A549 (cell line): ENCODE data around the gene ZNF317. TPM values are rescaled to one million over a fixed set of nuclear protein-coding genes. Genes with fewer than 3 reads are reported as not detected.

ENCODE experiments used
- ATAC-seq, 2 experiments: fragments of 200-7000 bp in 1 of 2; fragments of >200 bp in 1 of 2; cut with Nextera tagmentation in 1 of 2; cut with Tn5 transposase in 1 of 2; 3 replicates each; pipeline versions ENCODE4 v1.8.0 to v1.9.1; 2018 to 2020; ENCODE audit warnings: mild to moderate bottlenecking in 1 of 2, moderate library complexity in 1 of 2
- CTCF ChIA-PET: fragments of 300-600 bp; sonication (Branson Sonifier 250); formaldehyde crosslinking; extraction: SDS; loops from one replicate; lab custom pipeline; 2021; ENCODE audit warnings: antibody characterized with exemption, inconsistent platforms; lab: Yijun Ruan, JAX
- POLR2A ChIA-PET: fragments of 350-600 bp; formaldehyde crosslinking; extraction: SDS; loops from one replicate; lab custom pipeline; 2021; ENCODE audit warnings: antibody characterized with exemption, inconsistent platforms; lab: Yijun Ruan, JAX
- DNase-seq, 2 experiments: peaks; one replicate each; pipeline versions ENCODE4 v3.0.0 to v3.0.0-alpha.2; 2011 to 2016; ENCODE audit warnings: low read depth in 1 of 2, low spot score in 1 of 2
- FAIRE-seq: peaks from 2 replicates; lab custom pipeline; 2011; peaks lifted over from hg19 to GRCh38; lab: Jason Lieb, UNC
- H3K27ac ChIP-seq, 2 experiments: fragments of >200 bp; sonication (Bioruptor Twin); formaldehyde crosslinking; 3 replicates each; pipeline ENCODE4 v1.5.1; 2016 to 2017
- H3K4me1 ChIP-seq: fragments of >200 bp; sonication (Bioruptor Twin); formaldehyde crosslinking; 3 replicates; pipeline ENCODE4 v1.6.1; 2016
- H3K4me2 ChIP-seq: fragments of >200 bp; sonication (Bioruptor Twin); formaldehyde crosslinking; 3 replicates; pipeline ENCODE4 v1.6.1; 2016
- H3K4me3 ChIP-seq: fragments of >200 bp; sonication (Bioruptor Twin); formaldehyde crosslinking; 3 replicates; pipeline ENCODE4 v1.5.1; 2016
- H3K9me3 ChIP-seq: fragments of >200 bp; sonication (Bioruptor Twin); formaldehyde crosslinking; 3 replicates; pipeline ENCODE4 v1.6.1; 2016
- BHLHE40 ChIP-seq: IDR thresholded peaks from 2 replicates; pipeline ENCODE4 v1.6.1; 2012; ENCODE audit warnings: low read depth, low read length, inconsistent platforms
- CBX2 ChIP-seq: fragments of 200-600 bp; sonication (generic); IDR thresholded peaks from 2 replicates; pipeline ENCODE4 v1.6.1; 2016; ENCODE audit warnings: low read depth, mild to moderate bottlenecking, borderline replicate concordance
- CBX8 ChIP-seq: fragments of 200-600 bp; sonication (generic); IDR thresholded peaks from 2 replicates; pipeline ENCODE4 v1.6.1; 2016
- CEBPB ChIP-seq, 2 experiments: fragments of >200 bp in 1 of 2; sonication (Bioruptor Twin) in 1 of 2; formaldehyde crosslinking in 1 of 2; IDR thresholded peaks; 2 replicates each; pipeline ENCODE4 v1.6.1; 2012 to 2016
- CHD4 ChIP-seq: fragments of 200-600 bp; sonication (generic); IDR thresholded peaks from 2 replicates; pipeline ENCODE4 v1.6.1; 2016; ENCODE audit warnings: antibody characterized with exemption, mild to moderate bottlenecking, borderline replicate concordance
- FOSB ChIP-seq: fragments of 250-450 bp; sonication (Bioruptor Pico); IDR thresholded peaks from 2 replicates; pipeline ENCODE4 v1.5.0; 2020; ENCODE audit warnings: mild to moderate bottlenecking, moderate library complexity
- HDAC2 ChIP-seq: fragments of 200-600 bp; sonication (generic); IDR thresholded peaks from 2 replicates; pipeline ENCODE4 v1.6.1; 2016
- HEYL ChIP-seq: fragments of 250-450 bp; sonication (Bioruptor Pico); IDR thresholded peaks from 2 replicates; pipeline ENCODE4 v1.8.0; 2021; ENCODE audit warnings: mild to moderate bottlenecking, moderate library complexity
- HOXA7 ChIP-seq: fragments of 250-450 bp; sonication (Bioruptor Pico); IDR thresholded peaks from 2 replicates; pipeline ENCODE4 v1.5.0; 2020; ENCODE audit warnings: mild to moderate bottlenecking, moderate library complexity
- HOXB5 ChIP-seq: fragments of 250-450 bp; sonication (Bioruptor Pico); IDR thresholded peaks from 2 replicates; pipeline ENCODE4 v1.5.0; 2020; ENCODE audit warnings: mild to moderate bottlenecking, moderate library complexity
- KDM5A ChIP-seq: fragments of 200-600 bp; sonication (generic); IDR thresholded peaks from 2 replicates; pipeline ENCODE4 v1.6.1; 2016; ENCODE audit warnings: antibody characterized with exemption, mild to moderate bottlenecking
- MYC ChIP-seq: IDR thresholded peaks from 2 replicates; pipeline ENCODE4 v1.6.1; 2012; ENCODE audit warnings: mild to moderate bottlenecking, inconsistent platforms, low read length, improper control_type of control experiment, borderline replicate concordance
- NFE2L2 ChIP-seq: fragments of 150-350 bp; conservative IDR thresholded peaks from 2 replicates; pipeline ENCODE4 v1.6.1; 2014; ENCODE audit warnings: low read length
- NPAS2 ChIP-seq: fragments of 250-450 bp; sonication (Bioruptor Pico); IDR thresholded peaks from 2 replicates; pipeline ENCODE4 v1.8.0; 2022; ENCODE audit warnings: mild to moderate bottlenecking, moderate library complexity, borderline replicate concordance
- POLR2A ChIP-seq: IDR thresholded peaks from 2 replicates; pipeline ENCODE4 v1.6.1; 2012; ENCODE audit warnings: mild to moderate bottlenecking, low read length
- RARB ChIP-seq: fragments of 250-450 bp; sonication (Bioruptor Pico); IDR thresholded peaks from 2 replicates; pipeline ENCODE4 v1.8.0; 2021; ENCODE audit warnings: mild to moderate bottlenecking, moderate library complexity
- RCOR1 ChIP-seq: fragments of 150-350 bp; IDR thresholded peaks from 2 replicates; pipeline ENCODE4 v1.6.1; 2014; ENCODE audit warnings: antibody characterized with exemption, low read length, low read depth
- SMC3 ChIP-seq: fragments of >200 bp; sonication (Bioruptor Twin); formaldehyde crosslinking; IDR thresholded peaks from 3 replicates; pipeline ENCODE4 v1.6.1; 2018; ENCODE audit warnings: inconsistent platforms
- ZNF302 ChIP-seq: fragments of 250-450 bp; sonication (Bioruptor Pico); IDR thresholded peaks from 2 replicates; pipeline ENCODE4 v1.9.0; 2021; ENCODE audit warnings: inconsistent platforms, mild to moderate bottlenecking, moderate library complexity
- ZSCAN20 ChIP-seq: fragments of 250-450 bp; sonication (Bioruptor Pico); IDR thresholded peaks from 2 replicates; pipeline ENCODE4 v1.8.0; 2022; ENCODE audit warnings: mild to moderate bottlenecking, moderate library complexity
- WGBS: methylation state at CpG from one replicate; pipeline ENCODE4 v1.1.6; 2017; ENCODE audit errors: missing lambda C conversion rate; 5-methylcytosine and 5-hydroxymethylcytosine counted together
- polyA plus RNA-seq, 4 experiments: library from polyadenylated mRNA; depleted of rRNA in 3 of 4; stranded (reverse); fragments of >200 nt; fragmentation: RNase III in 1 of 4; extraction: RNeasy Plus Mini Kit Qiagen cat#74134 plus additional on column Dnase treatment in 1 of 4; gene quantifications; 2 replicates in 3 of 4; 3 replicates in 1 of 4; pipeline ENCODE4 v1.2.3, GENCODE V29; 2011 to 2017
- TF ChIP-seq, protein P1 (sequence below): fragments of >200 bp; sonication (Bioruptor Twin); formaldehyde crosslinking; IDR thresholded peaks from 3 replicates; pipeline ENCODE4 v1.6.1; 2016
- TF ChIP-seq, protein P2 (sequence below): fragments of 450-650 bp; IDR thresholded peaks from 2 replicates; pipeline ENCODE4 v1.6.1; 2014; ENCODE audit warnings: antibody characterized with exemption
- TF ChIP-seq, protein P3 (sequence below): fragments of >200 bp; sonication (Bioruptor Twin); formaldehyde crosslinking; IDR thresholded peaks from 3 replicates; pipeline ENCODE4 v1.5.1; 2016
- TF ChIP-seq, protein P4 (sequence below): fragments of >200 bp; sonication (Bioruptor Twin); formaldehyde crosslinking; IDR thresholded peaks from 2 replicates; pipeline ENCODE4 v1.6.1; 2016

The ZNF317 gene
- polyA plus RNA-seq, 2 of the 4 experiments (the other 2 are of a cell fraction), result 16.3 to 21.8 TPM

DNA sequence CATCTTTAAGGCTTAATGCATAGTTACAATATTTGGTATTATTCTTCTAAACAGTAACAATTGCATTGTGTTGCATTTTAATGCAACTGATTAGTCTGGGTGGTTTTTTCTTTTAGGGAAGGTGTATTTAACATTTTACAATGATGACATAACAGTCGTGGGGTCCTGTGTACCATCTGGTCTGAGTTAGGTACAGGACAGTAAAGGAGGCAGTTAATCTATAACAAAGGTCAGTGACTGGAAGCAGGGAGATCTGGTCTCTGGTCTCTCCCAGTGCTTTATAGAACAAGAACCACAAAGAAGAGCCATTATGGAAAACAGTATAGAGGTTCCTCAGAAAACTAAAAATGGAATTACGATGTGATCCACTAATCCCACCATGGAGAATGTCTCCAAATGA, 30.2 kb upstream of the ZNF317 start:
- TF ChIP-seq RARB (CRISPR knock-in tag) (no peak), FOSB (CRISPR knock-in tag) (no peak), CEBPB (IDR thresholded peaks at IDR 0.05) (no peak)
- TF ChIP-seq, all 56 proteins: peak for 0
- ChIA-PET CTCF (interaction anchor here (0.7 kb wide), 1 partner anchor 43 kb away, joined by 3 read pairs; no protein-coding TSS in a partner anchor), POLR2A (no interaction called here)
- DNase-seq (no peak), FAIRE-seq (no peak), ATAC-seq (no peak)
- WGBS, result 8% methylated on average over 2 of the region's 2 CpGs
- no peak overlapping the region for H3K4me3 ChIP-seq
- H3K9me3 ChIP-seq, result no peaks in the 10 kb centered on the region
- no peaks in the 10 kb centered on the region for H3K4me1 ChIP-seq
- no peak overlapping the region for H3K27ac ChIP-seq
- H3K4me2 ChIP-seq, result no peak overlapping the region

DNA sequence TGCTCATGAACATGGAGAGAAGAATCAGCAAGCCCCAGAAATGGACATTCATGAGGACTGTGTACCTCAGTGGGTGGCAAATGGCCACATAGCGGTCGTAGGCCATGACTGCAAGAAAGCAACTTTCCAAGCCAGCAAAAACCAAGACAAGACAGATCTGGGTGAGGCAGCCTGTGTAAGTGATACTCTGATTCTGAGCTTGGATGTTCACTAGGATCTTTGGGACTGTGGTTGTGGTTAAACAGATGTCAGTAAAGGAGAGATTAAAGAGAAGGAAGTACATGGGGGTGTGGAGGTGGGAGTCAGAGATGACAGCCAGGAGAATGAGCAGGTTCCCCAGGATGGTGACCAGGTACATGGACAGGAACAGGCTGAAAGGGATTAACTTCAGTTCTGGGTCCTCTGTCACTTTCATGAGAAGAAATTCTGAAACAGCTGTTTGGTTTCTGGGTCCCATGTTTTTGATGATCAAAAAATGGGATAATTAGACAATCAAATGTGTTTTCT, 24.8 kb upstream of the ZNF317 start, which contains the start of gene OR7G1:
Gene OR7G1 (minus strand): TSS at position 457 of the 507 bp plus-strand sequence. CDS start 0 bp downstream, at position 457.
- H3K9me3 ChIP-seq, result no peaks in the 10 kb centered on the region
- H3K4me3 ChIP-seq, result no peak within 1 kb of the TSS
- DNase-seq (no peak), FAIRE-seq (no peak), ATAC-seq (no peak)
- H3K4me2 ChIP-seq, result no peak within 1 kb of the TSS
- 26% methylated on average over 2 of the region's 2 CpGs for WGBS
- POLR2A ChIA-PET, result no interaction called here
- TF ChIP-seq ZNF302 (CRISPR knock-in tag), result no peak
- TF ChIP-seq CBX8, result no peak
- no peak for TF ChIP-seq NFE2L2
- no peak for TF ChIP-seq HDAC2
- no peak for TF ChIP-seq HOXA7
- TF ChIP-seq CBX2, result no peak
- TF ChIP-seq HEYL (CRISPR knock-in tag), result no peak
- CTCF ChIA-PET, result no interaction called here
- H3K4me1 ChIP-seq, result no peaks in the 10 kb centered on the region
- H3K27ac ChIP-seq, result no peak within 1 kb of the TSS

DNA sequence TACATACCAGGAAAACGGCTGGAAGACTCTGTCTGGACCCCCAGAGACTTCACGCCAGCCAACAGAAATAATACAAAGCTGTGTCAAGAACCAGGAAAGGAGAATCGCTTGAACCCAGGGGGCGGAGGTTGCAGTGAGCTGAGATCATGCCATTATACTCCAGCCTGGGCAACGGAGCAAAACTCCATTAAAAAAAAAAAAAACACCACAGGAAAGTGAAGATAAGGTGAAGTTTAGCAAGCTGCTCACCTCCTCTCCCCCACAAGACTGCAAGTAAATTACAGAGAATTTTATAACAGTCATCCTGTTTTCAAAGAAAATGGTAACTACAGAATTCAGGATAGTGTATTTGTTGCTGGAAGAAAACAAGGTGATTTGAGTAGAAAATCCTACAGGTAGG, 23.6 kb upstream of the ZNF317 start:
- ChIA-PET CTCF (no interaction called here), POLR2A (no interaction called here)
- Histone ChIP-seq H3K4me3 (no peak overlapping the region), H3K27ac (no peak overlapping the region), H3K9me3 (no peaks in the 10 kb centered on the region), H3K4me1 (no peaks in the 10 kb centered on the region), H3K4me2 (no peak overlapping the region)
- FAIRE-seq, result no peak
- no peak for ATAC-seq
- WGBS, result 42% methylated on average over 5 of the region's 5 CpGs
- TF ChIP-seq, protein P1, sequence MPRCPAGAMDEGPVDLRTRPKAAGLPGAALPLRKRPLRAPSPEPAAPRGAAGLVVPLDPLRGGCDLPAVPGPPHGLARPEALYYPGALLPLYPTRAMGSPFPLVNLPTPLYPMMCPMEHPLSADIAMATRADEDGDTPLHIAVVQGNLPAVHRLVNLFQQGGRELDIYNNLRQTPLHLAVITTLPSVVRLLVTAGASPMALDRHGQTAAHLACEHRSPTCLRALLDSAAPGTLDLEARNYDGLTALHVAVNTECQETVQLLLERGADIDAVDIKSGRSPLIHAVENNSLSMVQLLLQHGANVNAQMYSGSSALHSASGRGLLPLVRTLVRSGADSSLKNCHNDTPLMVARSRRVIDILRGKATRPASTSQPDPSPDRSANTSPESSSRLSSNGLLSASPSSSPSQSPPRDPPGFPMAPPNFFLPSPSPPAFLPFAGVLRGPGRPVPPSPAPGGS, result no peak
- TF ChIP-seq RCOR1, result no peak
- TF ChIP-seq KDM5A, result no peak
- no peak for TF ChIP-seq CHD4
- TF ChIP-seq ZNF302 (CRISPR knock-in tag), result no peak
- TF ChIP-seq HOXB5 (CRISPR knock-in tag), result no peak
- TF ChIP-seq FOSB (CRISPR knock-in tag), result no peak
- no peak for TF ChIP-seq HOXA7
- no peak for TF ChIP-seq RARB (CRISPR knock-in tag)
- TF ChIP-seq CEBPB (IDR thresholded peaks at IDR 0.05), result no peak
- TF ChIP-seq, protein P2, sequence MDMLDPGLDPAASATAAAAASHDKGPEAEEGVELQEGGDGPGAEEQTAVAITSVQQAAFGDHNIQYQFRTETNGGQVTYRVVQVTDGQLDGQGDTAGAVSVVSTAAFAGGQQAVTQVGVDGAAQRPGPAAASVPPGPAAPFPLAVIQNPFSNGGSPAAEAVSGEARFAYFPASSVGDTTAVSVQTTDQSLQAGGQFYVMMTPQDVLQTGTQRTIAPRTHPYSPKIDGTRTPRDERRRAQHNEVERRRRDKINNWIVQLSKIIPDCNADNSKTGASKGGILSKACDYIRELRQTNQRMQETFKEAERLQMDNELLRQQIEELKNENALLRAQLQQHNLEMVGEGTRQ, result no peak
- TF ChIP-seq, protein P3, sequence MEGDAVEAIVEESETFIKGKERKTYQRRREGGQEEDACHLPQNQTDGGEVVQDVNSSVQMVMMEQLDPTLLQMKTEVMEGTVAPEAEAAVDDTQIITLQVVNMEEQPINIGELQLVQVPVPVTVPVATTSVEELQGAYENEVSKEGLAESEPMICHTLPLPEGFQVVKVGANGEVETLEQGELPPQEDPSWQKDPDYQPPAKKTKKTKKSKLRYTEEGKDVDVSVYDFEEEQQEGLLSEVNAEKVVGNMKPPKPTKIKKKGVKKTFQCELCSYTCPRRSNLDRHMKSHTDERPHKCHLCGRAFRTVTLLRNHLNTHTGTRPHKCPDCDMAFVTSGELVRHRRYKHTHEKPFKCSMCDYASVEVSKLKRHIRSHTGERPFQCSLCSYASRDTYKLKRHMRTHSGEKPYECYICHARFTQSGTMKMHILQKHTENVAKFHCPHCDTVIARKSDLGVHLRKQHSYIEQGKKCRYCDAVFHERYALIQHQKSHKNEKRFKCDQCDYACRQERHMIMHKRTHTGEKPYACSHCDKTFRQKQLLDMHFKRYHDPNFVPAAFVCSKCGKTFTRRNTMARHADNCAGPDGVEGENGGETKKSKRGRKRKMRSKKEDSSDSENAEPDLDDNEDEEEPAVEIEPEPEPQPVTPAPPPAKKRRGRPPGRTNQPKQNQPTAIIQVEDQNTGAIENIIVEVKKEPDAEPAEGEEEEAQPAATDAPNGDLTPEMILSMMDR, result no peak
- TF ChIP-seq MYC, result no peak
- TF ChIP-seq POLR2A, result no peak
- TF ChIP-seq ZSCAN20, result no peak
- TF ChIP-seq BHLHE40, result no peak
- TF ChIP-seq, protein P4, sequence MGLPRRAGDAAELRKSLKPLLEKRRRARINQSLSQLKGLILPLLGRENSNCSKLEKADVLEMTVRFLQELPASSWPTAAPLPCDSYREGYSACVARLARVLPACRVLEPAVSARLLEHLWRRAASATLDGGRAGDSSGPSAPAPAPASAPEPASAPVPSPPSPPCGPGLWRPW, result no peak
- TF ChIP-seq SMC3, result no peak
- no peak for TF ChIP-seq NPAS2 (CRISPR knock-in tag)
- no peak for DNase-seq
